LNCAP (cell line): ENCODE measurements around the gene ARMC5.
A peak's percentile ranks its signal among the peaks of the same experiment; 100 is the strongest.

Experiments used
- TF ChIP-seq, protein P1 (sequence below): fragments of 450-650 bp; IDR thresholded peaks from 2 replicates; pipeline ENCODE4 v1.5.1; 2017; ENCODE audit warnings: mild to moderate bottlenecking

Gene ARMC5

DNA sequence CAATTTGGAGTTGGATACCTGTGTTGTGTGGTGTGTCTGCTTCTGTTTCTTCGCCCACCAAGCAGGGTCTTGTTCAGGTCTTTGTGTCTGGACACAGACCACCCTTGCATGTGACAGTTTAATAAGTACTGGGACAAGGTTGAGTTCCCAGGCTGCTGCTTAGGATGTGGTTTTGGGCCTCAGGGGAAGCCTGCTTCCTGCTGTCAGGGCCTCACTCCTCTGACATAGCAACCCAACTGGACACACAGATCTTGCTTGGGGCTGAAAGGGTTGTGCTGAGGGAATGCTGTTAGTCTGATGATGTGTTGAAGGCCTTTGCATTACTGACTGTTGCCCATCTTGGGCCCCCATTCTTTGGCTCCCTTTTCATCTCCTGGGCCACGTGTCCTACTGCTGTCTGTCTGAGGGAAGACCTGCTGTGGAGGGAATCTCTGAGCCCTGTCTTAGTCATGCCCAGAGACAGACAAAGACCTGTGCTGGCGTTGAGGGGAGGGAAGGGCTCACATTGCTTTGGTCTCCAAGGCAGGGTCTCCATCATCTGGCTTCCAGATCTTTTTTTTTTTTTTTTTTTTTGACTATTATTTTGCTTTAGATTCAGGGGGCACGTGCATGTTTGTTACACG lies 8.0 kb downstream of the ARMC5 start:
- TF ChIP-seq, protein P1, sequence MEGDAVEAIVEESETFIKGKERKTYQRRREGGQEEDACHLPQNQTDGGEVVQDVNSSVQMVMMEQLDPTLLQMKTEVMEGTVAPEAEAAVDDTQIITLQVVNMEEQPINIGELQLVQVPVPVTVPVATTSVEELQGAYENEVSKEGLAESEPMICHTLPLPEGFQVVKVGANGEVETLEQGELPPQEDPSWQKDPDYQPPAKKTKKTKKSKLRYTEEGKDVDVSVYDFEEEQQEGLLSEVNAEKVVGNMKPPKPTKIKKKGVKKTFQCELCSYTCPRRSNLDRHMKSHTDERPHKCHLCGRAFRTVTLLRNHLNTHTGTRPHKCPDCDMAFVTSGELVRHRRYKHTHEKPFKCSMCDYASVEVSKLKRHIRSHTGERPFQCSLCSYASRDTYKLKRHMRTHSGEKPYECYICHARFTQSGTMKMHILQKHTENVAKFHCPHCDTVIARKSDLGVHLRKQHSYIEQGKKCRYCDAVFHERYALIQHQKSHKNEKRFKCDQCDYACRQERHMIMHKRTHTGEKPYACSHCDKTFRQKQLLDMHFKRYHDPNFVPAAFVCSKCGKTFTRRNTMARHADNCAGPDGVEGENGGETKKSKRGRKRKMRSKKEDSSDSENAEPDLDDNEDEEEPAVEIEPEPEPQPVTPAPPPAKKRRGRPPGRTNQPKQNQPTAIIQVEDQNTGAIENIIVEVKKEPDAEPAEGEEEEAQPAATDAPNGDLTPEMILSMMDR, result no peak

DNA sequence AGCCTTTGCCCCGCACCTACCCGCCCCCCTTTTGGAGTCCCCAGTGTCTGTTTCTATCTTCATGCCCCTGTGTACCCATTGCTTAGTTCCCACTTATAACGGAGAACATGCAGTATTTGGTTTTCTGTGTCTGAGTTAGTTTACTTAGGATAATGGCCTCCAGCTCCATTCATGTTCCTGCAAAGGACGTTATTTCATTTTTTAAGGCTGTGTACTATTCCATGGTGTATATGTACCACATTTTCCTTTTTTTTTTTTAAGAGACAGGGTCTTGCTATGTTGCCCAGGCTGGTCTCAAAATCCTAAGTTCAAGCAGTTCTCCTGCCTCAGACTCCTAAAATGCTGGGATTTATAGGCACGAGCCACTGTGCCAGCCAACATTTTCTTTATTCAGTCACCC lies 8.6 kb downstream of the ARMC5 start:
- TF ChIP-seq, protein P1, result no peak

DNA sequence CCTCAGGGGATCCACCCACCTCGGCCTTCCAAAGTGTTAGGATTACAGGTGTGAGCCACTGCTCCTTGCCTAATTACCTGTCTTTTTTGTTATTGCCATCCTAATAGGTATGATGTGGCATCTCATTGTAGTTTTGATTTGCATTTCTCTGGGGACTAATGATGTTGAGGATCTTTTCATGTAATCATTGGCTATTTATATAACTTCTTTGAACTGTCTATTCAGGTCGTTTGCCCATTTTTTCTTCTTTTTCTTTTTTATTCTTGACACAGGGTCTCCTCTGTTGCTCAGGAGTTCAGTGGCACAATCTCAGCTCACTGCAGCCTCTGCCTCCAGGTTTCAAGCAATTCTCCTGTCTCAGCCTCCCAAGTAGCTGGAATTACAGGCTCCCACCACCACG lies 11.3 kb downstream of the ARMC5 start:
- TF ChIP-seq, protein P1, result no peak

DNA sequence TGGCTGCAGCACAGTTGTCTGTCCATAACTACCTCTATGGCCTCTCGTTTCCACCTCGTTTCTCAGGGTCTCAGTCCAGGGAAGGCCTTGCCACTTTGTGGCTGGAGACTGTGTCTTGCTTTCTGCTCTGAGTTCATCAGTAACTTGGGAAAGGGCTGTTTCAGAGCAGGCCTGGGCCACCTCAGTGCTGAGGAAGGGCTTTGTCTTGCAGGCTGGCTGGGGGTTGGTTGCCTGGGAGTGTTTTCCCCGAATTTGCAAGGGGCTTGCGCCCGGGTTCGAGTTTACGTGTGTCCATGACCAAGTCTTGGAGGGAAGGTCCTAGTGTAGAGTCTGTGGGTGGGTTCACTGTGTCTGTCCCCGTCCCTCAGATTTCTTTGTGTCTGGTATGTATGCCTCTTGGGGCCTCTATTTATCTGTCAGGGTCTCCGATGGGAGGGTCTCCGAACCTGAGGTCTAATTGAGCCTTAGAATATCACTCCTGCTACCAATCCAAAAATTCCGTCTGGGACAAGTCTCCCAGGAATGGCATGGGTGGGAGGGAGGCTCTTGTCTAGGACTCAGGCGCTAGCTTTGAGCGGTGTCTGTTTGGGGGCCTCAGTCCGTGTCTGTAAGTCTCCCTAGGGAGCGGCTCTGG lies 12.1 kb downstream of the ARMC5 start:
- TF ChIP-seq, protein P1, result no peak

DNA sequence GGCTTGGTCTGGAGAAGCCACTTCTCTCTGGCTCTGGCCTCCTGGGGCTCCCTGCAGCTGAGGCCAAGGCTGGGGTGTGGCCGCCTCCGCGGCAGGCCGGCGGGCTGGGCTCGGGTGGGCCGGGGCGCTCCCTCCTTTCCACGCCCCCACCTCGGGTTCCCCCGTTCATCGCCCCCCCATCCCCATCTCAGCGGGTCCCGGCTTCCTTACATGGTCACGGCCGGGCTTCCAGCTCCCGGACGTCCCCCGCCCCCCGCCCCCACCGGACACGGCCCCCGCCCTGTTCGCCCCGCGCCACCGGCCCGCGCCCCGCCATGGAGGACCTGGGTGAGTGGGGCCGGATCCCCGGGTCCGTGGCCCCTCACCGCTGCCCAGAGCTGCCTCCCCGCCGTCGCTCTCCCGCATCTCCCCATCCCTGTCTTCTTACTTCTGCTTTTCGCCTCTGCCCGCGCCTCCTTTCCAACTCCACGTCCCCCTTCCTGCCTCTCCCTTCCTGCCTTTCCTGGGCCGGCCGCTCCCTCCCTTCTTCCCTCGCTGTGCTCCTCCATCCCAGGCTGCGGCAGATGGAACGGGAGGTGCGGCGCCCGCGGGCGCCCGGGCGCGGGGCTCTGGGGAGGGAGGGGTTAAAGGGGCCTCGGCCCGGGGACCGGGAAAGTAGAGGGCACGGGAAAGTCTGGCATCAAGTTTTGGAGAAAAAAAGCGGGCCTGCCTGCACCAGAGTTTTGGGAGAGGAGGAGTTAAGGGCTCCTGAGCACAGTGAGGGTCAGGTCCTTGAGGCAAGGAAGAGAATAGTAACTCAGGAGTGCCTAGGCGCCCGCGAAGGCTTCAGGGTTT lies 12.8 kb downstream of the ARMC5 start, which contains the start of gene TGFB1I1:
Gene TGFB1I1 (plus strand): TSS at position 278 of the 834 bp plus-strand sequence. CDS start 37 bp downstream, at position 315.
- TF ChIP-seq, protein P1, result no peak

DNA sequence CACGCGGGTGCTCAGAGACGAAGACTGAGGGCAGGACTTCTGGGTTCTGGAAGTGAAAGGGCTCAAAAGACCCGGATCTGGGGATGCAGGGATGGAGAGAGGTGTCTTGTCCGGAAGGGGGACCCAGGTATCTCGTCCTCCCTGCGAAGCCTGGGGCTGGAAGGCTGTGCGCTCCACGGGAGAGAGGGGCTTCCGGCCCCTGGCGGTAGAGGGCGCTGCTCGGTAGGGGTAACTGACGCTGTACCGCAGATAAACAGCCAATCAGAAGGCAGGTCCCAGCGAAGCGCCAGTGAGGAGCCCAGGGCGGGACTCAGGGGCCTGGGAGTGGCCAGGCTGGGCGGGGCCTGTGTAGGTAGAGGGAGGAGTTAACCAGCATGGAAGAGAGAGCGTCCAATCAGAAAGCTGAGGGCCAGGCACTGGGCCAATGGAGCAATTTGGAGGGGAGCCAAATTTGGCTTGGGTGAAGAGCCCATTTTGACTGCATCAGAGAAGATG lies 13.5 kb downstream of the ARMC5 start:
- TF ChIP-seq, protein P1, result peak; percentile 16; the same call in 1 of the 2 replicates

DNA sequence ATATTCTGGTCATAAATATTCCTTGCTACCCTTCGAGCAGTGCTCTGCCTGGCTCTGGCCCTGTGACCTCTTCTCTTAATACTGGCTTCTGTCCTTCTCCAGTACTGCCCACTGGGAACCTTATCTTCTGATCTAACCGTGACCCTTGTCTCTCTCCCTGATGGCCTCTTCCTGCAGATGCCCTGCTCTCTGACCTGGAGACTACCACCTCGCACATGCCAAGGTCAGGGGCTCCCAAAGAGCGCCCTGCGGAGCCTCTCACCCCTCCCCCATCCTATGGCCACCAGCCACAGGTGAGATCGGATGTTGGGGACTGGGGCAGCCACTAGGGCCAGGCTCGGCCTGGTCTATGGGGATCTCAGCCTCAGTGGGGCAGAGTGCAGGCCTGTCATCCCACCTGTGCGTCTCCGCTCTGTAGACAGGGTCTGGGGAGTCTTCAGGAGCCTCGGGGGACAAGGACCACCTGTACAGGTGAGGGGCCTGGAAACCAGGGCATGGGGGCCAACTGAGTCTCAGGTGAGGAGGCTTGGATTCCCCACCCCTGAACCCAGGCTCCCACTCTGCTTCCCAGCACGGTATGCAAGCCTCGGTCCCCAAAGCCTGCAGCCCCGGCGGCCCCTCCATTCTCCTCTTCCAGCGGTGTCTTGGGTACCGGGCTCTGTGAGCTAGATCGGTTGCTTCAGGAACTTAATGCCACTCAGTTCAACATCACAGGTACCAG lies 14.1 kb downstream of the ARMC5 start:
- TF ChIP-seq, protein P1, result no peak
